GM06990 (cell line): ENCODE results near the gene GRIP1.

ENCODE experiments used
- DNase-seq: peaks from one replicate; pipeline ENCODE4 v3.0.0-alpha.2; 2011; ENCODE audit not compliant: insufficient read length; ENCODE audit errors: extremely low read depth
- H3K27me3 ChIP-seq: replicated peaks from 2 replicates; pipeline ENCODE4 v1.6.0; 2011; ENCODE audit warnings: low read length; ENCODE audit not compliant: control insufficient read depth, insufficient read depth
- H3K36me3 ChIP-seq: 2 replicates; pipeline ENCODE4 v1.5.1; 2011; ENCODE audit warnings: low read length; ENCODE audit not compliant: control insufficient read depth, insufficient read depth
- H3K4me3 ChIP-seq: replicated peaks from 2 replicates; pipeline ENCODE4 v1.5.1; 2011; ENCODE audit warnings: low read depth, mild to moderate bottlenecking, control low read depth, low read length
- CTCF ChIP-seq: IDR thresholded peaks from 2 replicates; pipeline ENCODE4 v1.5.1; 2011; ENCODE audit warnings: low read length, control low read depth, mild to moderate bottlenecking, inconsistent platforms; ENCODE audit not compliant: insufficient read depth, poor library complexity, severe bottlenecking

GRIP1 gene

GRCh38 chr12:66398931-66399910 is 279.7 kb downstream of the GRIP1 start:
- H3K36me3 ChIP-seq = no peaks in the 10 kb centered on the region
- H3K27me3 ChIP-seq = no peaks in the 10 kb centered on the region; the same call in 1 of the 2 replicates
- DNase-seq = no peak
- TF ChIP-seq CTCF = no peak
- no peak overlapping the region for H3K4me3 ChIP-seq

- no peak overlapping the region for H3K4me3 ChIP-seq
- H3K36me3 ChIP-seq = no peaks in the 10 kb centered on the region
- H3K27me3 ChIP-seq = no peaks in the 10 kb centered on the region; the same call in 1 of the 2 replicates
- DNase-seq = no peak
- TF ChIP-seq CTCF = no peak
Observed at GRCh38 chr12:66397574-66398290, 281.1 kb downstream of the GRIP1 start.

- H3K27me3 ChIP-seq = no peaks in the 10 kb centered on the region; the same call in 1 of the 2 replicates
- no peak overlapping the region for H3K4me3 ChIP-seq
- H3K36me3 ChIP-seq = no peaks in the 10 kb centered on the region
- no peak for TF ChIP-seq CTCF
- DNase-seq = no peak
Observed at GRCh38 chr12:66393890-66394289, 285.0 kb downstream of the GRIP1 start.

- no peak overlapping the region for H3K4me3 ChIP-seq
- no peaks in the 10 kb centered on the region for H3K36me3 ChIP-seq
- no peak for DNase-seq
- no peaks in the 10 kb centered on the region; the same call in 1 of the 2 replicates for H3K27me3 ChIP-seq
- TF ChIP-seq CTCF = no peak
Observed at GRCh38 chr12:66392266-66392915, 286.5 kb downstream of the GRIP1 start.

GRCh38 chr12:66388517-66388916 is 290.4 kb downstream of the GRIP1 start:
- Histone ChIP-seq H3K36me3 (no peaks in the 10 kb centered on the region), H3K4me3 (no peak overlapping the region), H3K27me3 (no peaks in the 10 kb centered on the region)
- DNase-seq = no peak
- TF ChIP-seq CTCF = no peak
